Right forelimb (tissue), 1 donor: Measurements from ENCODE around the gene ARHGAP28.
"Not testable (repeated sequence)": the region's sequence is repeated elsewhere in the genome, so short reads cannot be mapped to it uniquely, and the experiment has no call there.

Source experiments
- DNase-seq: peaks from one replicate; pipeline ENCODE4 v3.0.0-alpha.2; 2018

The ARHGAP28 gene

DNA sequence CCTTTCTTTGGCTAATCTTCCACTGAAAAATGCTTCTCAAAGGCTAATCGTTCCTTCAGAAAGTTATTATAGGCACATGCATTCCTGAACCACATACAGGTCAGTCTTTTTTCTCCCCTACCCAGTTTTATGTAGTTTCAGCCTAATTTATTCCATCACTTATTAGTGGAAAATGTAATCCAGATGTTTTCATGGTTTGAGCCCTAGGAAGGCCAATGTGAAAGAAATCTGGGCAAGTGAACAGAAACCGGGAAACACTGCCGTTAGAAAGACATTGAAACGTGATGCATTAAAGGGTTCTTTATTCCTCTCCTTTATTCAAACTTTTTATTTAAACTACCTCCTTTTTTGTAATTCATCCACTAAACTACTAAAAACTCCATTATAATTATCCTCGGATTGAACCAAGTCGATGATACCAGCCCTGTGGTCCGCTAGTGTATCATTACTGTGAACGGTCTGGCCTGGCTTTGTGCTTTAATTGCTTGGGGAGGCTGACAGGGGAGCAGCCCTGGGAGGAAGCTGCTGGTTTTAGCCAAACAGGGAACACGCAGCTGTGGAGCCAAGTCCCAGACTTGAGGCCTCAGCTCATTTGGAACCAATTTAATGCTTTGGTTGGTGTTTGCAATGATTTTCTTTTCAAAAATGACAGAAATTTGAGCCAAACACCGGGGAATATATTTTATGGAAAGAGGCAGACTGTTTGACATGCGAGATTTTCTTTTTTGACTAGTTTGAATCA, 149.2 kb downstream of the ARHGAP28 start:
- peak; percentile 80 for DNase-seq

DNA sequence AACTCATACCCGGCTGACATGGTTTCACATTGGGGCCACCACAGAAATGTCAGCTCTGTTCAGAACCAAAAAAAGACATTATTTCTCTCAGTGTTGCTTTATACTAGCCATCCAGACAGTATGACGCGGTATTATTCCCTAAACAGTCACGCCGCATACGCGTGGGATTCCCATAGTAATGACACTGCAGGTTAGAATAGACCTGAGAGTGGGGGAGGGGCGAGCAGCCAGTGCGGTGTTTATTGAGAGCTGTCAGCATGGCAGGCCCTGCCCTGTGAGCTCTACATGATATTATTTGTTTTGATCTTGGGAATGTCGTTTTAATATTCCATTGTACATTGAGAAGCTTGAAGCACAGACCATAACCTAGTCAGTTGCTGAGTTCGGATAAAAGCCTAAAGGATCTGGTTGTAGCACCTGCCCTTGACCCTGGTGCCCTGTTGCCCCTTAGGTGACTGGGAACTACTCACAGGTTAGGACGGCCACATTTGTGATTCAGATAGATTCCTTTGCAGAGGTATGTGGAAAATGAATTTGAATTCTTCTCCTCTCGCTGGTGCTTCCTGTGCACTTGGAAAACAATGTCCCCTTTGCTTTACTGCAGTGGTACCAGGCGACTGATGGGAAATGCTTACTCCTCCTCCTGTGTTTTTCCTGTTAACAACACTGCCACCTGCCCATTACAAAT, 150.1 kb downstream of the ARHGAP28 start:
- DNase-seq, result no peak

DNA sequence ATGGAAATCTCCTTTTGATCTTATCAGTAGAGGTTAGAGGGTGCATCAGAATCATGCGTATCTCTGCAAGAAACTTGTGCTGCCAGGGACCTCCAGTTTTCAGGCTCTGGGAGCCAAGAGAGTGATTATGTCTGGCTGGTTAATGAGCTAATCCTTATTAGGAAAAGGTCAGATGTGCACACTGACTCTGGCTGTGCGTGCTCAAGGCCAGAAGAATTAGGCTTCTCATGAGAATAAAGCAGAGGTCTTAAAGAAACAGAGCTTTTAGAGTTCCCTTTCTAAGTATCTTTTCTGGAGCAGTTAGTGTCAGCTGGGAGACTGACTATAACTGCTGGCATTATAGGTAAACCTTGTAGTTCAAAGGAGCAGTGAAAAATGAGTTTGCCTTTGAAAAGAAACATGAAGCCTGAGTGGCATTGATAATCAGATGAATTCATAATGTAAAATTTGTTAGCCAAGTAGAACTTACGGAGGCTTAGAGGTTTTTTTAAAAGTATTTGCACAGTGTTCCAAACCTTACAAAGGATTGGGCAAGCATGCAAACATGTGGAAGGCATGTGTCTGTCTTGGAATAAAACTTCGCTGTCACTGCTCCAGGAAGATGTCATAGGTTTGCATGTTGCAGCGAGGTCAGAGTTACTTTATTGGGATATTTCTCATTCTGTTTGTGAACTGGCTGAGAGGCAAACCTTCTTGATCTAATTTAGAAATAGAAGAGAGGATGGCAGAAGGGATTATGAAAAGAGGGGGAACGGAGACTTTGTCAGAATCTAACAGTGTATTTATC, 151.7 kb downstream of the ARHGAP28 start:
- DNase-seq, result peak; percentile 67

DNA sequence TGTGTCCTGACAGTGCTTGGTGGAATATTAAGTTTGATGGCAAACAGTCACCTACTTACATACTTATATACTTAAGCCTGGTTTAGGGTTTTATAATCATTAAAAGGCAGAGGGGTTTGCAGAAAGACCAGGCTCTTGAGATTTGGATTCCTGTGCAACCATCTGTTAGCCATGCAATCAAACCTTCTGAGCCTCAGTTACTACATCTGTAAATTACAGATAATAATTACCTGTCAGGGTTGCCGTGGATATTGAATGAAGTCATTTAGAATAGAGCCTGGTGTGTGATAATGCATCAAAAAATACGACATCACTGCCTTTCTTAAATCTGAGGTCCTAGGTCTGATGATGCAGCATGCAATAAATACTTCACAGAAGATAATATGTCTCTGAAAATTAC, 152.9 kb downstream of the ARHGAP28 start:
- no peak for DNase-seq

DNA sequence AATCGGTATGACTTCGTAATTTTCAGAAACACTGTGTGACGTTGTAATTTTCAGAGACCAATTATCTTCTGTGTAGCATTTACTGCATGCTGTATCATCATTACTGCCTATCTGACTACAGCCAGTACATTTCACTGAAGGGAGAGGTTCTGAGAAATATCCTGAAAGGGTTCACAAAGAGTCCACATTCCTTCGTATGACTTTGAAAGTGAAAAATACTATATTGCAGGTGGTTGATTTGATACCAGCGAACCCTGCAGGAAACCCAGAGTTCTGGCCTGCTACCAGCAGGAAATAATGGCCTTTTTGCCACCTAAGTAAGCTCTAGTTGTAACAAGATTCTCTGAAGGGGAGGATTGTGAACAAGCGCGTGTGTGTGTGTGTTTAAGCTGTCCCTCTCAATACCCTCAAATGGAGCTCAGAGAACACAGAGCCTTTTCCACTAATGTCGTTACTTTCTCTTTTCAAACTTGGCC, 155.5 kb downstream of the ARHGAP28 start:
- no peak for DNase-seq

DNA sequence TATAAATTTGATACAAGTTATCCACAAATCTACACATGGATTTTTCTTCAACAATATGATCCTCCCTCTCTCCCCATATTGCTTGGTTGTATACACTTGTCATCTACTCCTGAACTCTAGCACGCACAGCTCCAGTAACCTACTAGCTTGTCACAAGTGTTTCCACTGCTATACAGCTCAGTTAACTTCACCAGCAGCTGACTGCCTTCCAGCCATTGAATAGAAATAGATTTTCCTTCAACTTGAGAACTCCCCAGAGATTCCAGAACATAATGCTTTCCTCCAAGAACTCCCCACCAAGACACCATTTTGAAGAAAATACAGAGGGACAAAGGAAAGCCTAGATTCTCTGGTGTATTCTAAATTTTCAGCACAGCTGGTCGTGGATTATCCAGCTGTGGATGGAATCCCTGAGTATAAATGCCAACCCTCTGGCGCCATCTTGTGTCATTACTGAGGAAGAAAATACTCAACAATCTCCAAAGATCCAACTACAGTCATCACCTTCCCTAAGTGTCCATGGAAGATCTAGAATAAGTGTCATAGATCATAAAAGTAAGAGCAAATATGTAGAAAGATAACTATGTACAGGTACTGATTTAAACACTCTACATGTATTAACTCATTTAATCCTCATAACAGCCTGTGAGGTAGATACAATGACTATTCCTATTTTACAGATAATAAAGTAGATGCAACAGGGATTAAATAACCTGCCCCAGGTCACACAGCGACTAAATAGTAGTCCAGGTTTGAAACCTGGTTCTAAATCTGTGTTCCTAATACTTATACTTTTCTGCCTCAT, 156.7 kb downstream of the ARHGAP28 start:
- DNase-seq, result peak; percentile 80

DNA sequence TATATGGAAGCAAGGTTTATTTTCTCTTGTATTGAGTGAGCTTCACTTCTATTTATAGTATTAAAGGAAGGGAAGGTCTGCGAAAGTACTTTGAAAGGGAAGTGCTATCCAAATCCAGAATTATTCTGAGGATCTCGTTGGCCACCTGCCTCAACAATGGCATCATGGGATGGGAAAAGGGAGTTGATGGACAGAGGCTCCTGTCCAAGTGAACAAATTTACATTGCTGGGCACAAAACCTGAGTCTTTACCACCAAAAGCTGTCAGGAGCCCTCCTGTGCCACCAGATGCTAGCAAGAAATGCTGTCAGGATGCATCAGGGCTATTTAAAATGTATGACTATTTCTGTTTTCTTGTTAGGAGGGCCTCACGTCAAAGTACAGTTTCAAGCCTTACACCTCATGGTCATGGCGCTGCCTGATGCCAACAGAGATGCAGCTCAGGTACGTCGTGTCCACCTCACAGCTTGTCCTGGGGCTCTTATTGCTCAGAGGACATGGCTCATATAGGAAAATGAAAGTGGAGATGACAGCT, 157.3 kb downstream of the ARHGAP28 start:
- DNase-seq, result no peak

DNA sequence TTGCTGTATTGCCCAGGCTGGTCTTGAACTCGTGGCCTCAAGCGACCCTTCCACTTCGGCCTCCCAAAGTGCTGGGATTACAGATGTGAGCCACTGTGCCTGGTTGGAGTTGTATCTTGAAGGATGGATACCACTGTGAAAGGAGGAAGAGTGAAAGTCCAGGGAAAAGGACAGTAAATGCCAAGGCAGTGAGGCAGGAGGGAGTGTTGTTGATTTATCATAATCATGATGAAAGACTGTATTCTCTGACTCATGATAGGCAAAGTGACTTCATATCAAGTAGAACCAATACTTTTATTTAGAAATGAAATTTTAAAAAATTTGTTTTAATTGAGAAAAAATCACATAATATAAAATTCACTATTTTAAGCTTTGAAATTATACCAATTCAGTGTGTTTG, 162.3 kb downstream of the ARHGAP28 start:
- no peak for DNase-seq

DNA sequence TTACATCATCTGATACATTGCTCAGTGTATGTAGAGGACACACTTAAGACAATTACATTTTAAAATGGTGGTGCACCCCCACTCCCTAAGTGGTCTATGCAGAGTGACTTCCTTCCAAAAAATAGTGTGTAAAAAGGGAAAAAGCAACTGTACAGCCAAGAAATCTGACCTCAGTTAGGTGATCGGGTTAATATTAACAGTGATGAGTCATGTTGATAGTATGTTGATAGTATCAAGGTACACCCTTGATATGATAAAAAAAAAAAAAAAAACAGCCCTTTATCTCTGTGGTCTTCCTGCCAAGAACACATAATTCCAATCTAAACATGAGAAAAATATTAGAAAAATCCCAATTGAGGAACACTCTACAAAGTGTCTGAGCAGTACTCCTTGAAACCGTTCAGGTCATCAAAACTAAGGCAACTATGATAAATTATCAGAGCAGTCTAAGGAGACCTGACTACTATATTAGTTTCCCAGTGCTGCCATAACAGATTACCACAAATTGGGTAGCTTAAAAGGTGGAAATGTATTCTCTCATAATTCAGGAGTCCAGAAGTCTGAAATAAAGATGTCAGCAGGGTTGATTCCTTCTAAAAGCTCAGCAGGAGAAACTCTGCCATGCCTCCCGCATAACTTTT, 171.9 kb downstream of the ARHGAP28 start:
- DNase-seq, result no peak

DNA sequence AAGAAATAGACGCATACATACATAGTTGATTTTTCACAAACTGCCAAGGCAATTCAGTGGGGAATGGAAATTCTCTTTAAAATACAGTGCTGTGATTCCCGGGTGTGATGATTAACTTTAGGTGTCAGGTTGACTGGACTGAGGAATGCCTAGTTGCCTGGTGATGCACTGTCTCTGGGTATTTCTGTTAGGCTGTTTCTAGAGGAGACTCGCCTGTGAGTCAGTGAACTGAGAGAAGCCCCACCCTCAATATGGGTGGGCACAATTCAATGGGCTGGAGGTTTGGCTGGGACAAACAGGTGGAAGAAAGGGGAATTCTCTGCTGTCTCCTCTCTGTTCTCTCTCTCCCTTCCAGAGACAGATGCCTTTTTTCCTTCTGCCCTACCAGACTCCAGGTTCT, 187.6 kb downstream of the ARHGAP28 start:
- DNase-seq, result no peak

DNA sequence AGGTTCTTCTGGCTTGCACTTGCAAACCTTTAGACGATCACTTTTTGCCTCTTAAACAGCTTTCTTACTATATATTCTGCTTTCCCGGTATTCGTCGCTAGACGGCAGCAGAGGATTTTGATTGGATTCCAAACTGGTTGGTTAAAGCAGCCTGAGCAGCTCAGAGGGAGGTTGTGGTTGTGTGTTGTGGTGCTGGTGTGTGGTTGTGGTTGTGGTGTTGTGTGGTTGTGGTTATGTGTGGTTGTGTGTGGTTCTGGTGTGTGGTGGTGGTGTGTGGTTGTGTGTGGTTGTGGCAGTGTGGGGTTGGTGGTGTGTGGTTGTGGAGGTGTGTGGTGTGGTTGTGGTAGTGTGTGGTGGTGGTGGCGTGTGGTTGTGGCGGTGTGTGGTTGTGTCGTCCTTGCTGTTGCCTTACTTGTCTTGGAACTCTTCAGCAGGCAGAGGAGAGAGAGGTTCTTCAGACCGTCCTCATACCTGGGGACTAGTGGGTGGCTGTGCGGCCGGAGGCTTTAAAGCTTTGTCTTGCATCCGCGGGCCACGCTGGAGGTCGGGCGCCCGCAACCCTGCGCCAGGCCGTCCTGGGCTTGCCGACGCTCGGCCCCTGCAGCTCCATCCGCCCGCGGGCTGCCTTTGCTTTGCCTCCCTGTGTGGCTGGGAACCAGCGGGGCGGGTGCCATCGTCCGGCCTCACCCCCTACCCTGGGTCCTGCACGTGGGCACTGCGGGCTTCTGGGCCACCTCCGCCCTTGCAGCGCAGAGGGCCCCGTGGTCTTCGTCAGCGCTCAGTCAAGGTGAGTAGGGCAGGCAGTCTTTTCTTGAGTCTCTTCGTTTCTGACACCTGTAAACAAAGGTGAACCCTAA, 190.8 kb downstream of the ARHGAP28 start:
- peak; percentile 76 for DNase-seq

DNA sequence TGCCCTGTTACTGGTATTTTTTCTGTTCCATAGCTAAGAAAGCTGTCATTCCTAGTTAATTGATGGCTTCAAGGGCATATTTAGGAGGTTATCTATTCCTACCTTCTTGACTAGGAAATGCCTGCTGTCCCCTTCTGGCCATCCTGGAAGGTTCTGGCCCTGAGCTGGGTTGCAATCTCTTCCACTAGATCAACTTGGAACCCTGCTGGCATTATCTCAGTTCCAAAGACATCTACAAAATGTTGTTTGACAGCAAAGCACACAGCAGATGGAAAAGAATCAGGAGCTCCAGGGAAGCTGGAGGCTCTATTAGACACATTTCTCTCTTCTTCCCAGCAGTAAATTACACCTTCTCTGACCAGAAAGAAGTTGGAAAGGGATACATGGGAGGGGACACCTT, 192.1 kb downstream of the ARHGAP28 start:
- DNase-seq, result no peak

DNA sequence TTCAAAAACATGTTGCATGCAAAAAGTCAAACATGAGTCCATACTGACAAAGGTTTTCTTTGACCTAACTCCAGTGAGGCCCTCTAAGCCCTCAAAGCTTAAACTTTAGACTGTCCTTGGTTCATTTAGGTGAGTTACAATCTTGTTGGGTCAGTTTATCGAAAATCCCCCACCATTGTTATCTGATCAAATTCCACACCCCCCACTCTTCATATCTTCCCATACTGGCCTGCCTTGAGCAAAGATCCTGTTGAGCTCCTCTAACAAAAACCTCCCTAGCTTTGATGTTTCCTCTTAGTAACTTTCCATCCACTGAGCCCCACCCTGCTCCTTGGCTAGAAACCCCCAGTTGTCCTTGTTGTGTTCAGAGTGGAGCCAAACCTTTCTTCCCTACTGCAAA, 193.7 kb downstream of the ARHGAP28 start:
- DNase-seq, result no peak

DNA sequence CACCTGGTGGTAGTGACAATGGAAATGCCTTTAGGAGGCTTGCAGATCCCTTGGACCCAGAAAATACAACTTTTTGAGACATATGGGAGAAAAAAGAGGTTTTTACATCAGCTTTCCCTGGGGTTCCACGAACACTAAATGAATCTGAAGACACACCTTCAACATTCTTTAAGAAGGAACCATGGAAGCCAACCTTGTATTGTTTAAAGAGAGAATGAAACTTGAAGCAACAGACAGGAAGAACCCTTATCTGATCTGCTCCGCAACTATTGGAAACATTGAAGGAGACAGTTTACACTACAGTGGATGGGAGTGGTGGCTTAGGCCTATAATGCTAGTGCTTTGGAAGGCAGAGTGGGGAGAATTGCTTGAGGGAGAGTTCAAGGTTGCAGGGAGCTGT, 197.6 kb downstream of the ARHGAP28 start:
- no peak for DNase-seq

DNA sequence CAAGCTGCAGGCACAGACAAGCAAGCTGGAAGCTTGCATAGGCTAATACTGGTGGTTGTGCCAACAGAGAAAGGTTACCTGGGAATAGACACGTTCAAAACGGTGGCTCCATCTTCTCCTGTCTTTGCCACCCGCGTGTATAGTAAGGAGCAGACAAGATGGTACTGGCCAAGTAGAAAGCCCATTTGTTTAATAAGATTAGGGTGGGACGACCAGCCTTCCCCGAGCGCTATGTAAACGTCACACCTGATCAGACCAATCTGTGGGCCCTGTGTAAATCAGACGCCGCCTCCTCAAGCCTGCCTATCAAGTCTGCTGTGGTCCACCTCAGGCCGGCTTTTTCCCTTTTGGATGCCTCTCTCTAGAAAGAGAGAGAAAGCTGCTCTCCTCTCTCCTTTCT, 198.8 kb downstream of the ARHGAP28 start:
- no peak for DNase-seq

DNA sequence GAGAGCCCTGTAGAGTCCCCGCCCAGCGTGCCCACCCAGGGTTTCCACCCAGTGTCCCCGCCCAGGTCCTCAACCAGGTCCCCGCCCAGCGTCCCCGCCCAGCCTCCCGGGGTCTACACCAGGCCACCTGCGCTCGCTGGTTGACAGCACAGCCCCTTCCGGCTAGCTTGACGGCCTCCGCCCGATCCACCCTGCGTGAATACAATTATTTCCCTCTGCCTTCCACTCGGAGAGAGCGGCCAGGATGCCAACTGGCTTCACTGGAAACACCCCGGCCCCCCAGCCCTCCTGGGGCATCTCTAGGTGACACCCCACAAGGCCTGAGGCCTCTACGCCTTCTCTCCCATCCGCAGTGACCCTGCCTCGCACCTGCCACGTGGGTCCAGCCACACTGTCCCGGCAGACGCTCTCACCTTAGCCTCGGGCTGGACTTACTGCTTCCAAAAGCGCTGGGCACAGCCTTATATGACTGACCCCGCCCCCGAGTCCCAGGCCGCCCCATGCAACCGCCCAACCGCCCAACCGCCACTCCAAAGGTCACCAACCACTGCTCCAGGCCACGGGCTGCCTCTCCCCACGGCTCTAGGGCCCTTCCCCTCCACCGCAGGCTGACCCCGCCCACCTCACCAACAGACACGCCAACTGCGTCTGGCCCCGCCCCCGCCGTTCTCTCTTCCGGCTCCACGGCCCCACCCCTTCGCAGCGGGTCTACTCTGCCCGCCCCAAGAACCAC, 200.0 kb downstream of the ARHGAP28 start:
- DNase-seq, result no peak

DNA sequence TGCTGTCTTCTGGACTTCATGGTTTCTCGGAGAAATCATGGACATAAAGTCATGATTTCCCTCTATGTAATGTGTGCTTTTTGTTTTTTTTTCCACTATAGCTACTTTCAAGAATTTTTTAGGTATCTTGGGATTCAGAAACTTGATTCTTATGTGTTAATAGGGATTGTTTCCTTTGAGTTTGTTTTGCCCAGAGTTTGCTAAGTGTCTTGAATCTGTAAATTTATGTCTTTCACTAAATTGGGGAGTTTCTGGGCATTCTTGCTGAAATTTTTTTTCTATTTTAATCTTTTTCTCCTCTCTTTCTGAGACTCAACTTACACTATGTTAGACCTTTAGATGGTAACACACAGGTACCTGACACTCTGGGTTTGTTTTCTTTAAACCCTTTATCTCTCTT, 205.3 kb downstream of the ARHGAP28 start:
- DNase-seq, result no peak

DNA sequence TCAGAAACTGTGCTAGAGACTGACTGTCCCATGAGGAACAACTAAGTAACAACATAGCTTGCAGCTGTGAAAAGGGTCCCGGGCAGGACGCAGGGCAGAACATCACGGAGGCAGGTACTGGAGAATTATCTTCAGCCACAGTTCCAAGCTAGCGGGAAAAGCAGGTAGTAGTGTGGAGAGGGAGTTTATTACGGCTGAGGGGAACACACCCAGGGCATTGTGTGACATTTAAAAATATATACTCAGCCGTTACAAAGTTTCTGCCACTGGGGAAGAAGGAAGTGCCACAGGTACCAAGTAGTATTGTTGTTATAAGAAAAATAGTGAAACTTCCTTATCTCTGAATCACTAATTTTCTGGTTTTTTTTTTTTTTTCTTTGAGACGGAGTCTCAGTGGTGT, 208.5 kb downstream of the ARHGAP28 start:
- DNase-seq, result no peak

DNA sequence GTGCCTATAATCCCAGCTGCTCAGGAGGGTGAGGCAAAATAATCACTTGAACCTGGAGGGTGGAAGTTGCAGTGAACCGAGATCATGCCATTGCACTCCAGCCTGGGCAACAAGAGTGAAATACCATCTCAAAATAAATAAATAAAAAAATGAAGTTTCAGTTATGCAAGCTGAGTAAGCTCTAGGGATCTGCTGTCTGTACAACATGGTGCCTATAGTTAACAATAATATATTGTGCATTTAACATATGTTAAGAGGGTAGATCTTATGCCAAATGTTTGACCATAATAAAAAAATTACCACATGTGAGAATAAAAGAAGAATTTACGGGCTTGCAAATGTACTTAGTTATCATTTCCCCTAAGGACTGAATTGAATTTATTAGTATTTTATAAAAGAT, 208.9 kb downstream of the ARHGAP28 start:
- DNase-seq, result not testable (repeated sequence)

DNA sequence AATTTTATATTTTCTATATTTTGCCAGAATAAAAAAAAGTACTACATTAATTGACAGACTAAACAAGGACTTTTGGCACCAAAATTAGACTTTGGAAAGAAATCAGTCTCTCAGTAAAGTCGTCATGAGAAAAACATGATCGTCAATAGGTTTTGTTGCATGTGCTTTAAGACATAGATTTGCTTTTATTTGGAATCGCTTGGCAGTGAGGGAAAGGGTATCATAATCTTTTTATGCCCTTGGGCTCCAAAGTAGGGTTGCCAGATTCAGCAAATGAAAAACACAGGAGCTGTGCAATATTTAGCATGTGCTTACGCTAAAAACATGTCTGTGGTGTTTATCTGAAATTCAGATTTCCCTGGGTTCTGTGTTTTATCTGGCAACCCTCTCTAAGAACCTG, 210.5 kb downstream of the ARHGAP28 start:
- no peak for DNase-seq
